OCI-LY3 (cell line): Measurements from ENCODE around the gene KRTAP4-3.

Source experiments
- EZH2phosphoT487 ChIP-seq: fragments of 200-600 bp; shearing (Covaris generic); IDR thresholded peaks from 2 replicates; pipeline ENCODE4 v1.6.1; 2018; ENCODE audit warnings: antibody characterized with exemption, mixed run types, low read depth
- TF ChIP-seq, protein P1 (sequence below): fragments of 200-600, 300-600 bp; sonication (generic); IDR thresholded peaks from 2 replicates; pipeline ENCODE4 v1.5.1; 2014; ENCODE audit warnings: antibody characterized with exemption, low read length, low read depth

DNA sequence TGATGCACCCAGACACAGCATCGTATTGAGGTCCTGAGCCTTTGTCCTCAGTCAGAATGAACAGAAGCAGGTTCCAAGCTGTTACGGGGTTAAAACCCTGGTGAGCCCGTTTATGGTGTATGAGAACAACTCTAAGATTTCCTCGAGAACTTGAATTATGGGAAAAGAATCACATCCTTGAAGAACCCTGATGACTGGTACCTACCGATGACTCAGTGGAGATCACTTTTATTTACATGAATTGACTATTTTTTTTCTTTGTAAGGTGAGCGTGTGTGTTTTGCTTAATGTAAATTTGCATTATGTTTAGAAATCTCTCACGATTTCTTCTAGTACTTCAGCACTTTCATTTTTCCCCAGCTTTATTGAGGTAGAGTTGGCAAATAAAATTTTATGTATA, 4.2 kb downstream of the KRTAP4-3 start:
- TF ChIP-seq, protein P1, sequence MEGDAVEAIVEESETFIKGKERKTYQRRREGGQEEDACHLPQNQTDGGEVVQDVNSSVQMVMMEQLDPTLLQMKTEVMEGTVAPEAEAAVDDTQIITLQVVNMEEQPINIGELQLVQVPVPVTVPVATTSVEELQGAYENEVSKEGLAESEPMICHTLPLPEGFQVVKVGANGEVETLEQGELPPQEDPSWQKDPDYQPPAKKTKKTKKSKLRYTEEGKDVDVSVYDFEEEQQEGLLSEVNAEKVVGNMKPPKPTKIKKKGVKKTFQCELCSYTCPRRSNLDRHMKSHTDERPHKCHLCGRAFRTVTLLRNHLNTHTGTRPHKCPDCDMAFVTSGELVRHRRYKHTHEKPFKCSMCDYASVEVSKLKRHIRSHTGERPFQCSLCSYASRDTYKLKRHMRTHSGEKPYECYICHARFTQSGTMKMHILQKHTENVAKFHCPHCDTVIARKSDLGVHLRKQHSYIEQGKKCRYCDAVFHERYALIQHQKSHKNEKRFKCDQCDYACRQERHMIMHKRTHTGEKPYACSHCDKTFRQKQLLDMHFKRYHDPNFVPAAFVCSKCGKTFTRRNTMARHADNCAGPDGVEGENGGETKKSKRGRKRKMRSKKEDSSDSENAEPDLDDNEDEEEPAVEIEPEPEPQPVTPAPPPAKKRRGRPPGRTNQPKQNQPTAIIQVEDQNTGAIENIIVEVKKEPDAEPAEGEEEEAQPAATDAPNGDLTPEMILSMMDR = no peak
- TF ChIP-seq EZH2phosphoT487 = no peak
